ENCODE results near the gene NIN.

NIN gene

DNA sequence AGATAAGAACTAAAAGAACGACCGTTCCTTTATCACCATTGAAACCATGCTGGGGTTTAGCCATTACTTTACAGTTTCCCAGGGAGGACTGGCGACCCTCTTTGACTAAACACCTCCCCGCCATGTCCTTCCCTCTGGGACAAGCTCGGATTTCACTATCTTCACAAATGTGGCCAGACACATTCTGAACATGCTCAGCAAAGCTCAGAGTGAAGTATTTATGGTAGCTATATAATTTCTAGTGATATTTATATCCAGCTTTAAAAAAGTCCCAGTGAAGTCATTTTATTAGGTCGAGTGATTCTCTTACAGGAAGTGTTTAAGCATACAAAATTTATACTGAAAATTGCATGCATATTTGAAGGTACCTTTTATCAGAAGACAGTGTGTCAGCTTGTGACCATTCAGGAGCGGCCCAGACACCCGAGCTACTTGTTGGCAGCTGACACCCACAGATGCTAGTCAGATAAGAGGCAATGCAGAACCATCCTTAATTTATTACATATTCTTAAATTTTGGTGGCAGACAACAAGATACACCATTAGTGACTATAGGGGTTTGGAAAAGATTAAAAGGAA lies 36.8 kb downstream of the NIN start:
- no peak for TF ChIP-seq CTCF (IDR thresholded peaks at IDR 0.05)

GRCh38 chr14:50792634-50793068 lies 38.3 kb downstream of the NIN start:
- Histone ChIP-seq H3K27me3 (no peaks in the 10 kb centered on the region), H3K36me3 (peaks cover 67% of the 10 kb centered on the region), H3K27ac (no peak overlapping the region), H3K4me3 (ENCODE audit: low read depth in 1 of 2, low read length in 1 of 2) (no peak overlapping the region), H3K4me1 (ENCODE audit: control insufficient read depth in 1 of 2, insufficient read depth in 1 of 2, low read depth in 1 of 2, low read length in 1 of 2) (no peaks in the 10 kb centered on the region), H3K9me3 (no peaks in the 10 kb centered on the region)
- no peak for TF ChIP-seq CTCF (IDR thresholded peaks at IDR 0.05)

More for the DNA sequence above, 36.8 kb downstream of the NIN start:
- Histone ChIP-seq H3K27me3 (no peaks in the 10 kb centered on the region), H3K4me3 (ENCODE audit: low read depth in 1 of 2, low read length in 1 of 2) (no peak overlapping the region), H3K36me3 (peaks cover 67% of the 10 kb centered on the region), H3K27ac (no peak overlapping the region), H3K9me3 (no peaks in the 10 kb centered on the region), H3K4me1 (ENCODE audit: control insufficient read depth in 1 of 2, insufficient read depth in 1 of 2, low read depth in 1 of 2, low read length in 1 of 2) (no peaks in the 10 kb centered on the region)

GRCh38 chr14:50792051-50792477 lies 38.9 kb downstream of the NIN start:
- H3K27me3 ChIP-seq, result no peaks in the 10 kb centered on the region
- H3K4me3 ChIP-seq (ENCODE audit: low read depth in 1 of 2, low read length in 1 of 2), result no peak overlapping the region
- H3K9me3 ChIP-seq, result no peaks in the 10 kb centered on the region
- no peak overlapping the region for H3K27ac ChIP-seq
- TF ChIP-seq CTCF (IDR thresholded peaks at IDR 0.05), result no peak
- no peaks in the 10 kb centered on the region for H3K4me1 ChIP-seq (ENCODE audit: control insufficient read depth in 1 of 2, insufficient read depth in 1 of 2, low read depth in 1 of 2, low read length in 1 of 2)
- peaks cover 72% of the 10 kb centered on the region for H3K36me3 ChIP-seq

DNA sequence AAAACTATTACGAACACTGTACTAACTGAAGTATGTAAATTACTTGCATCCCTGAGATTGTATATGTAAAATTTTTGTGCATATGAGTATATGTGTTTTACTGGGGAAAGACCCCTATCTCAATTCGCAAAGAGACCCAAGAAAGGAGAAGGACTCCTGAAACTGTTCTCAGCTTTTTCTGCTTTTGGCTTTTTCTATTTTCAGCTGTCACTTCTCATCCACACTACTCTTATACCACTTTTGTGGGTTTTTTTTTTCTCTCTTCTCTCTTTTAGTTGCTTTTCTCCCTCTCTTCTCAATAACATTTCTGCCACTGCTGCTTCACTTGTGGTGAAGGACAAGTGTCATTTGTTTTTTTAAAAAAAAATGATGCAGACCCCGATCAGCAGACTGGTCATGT lies 39.8 kb downstream of the NIN start:
- no peak for TF ChIP-seq CTCF (IDR thresholded peaks at IDR 0.05)
- no peaks in the 10 kb centered on the region for H3K27me3 ChIP-seq
- H3K27ac ChIP-seq, result peak overlapping the region; percentile 3
- peaks cover 79% of the 10 kb centered on the region for H3K36me3 ChIP-seq
- no peaks in the 10 kb centered on the region for H3K4me1 ChIP-seq (ENCODE audit: control insufficient read depth in 1 of 2, insufficient read depth in 1 of 2, low read depth in 1 of 2, low read length in 1 of 2)
- H3K4me3 ChIP-seq (ENCODE audit: low read depth in 1 of 2, low read length in 1 of 2), result no peak overlapping the region
- no peaks in the 10 kb centered on the region for H3K9me3 ChIP-seq

- no peaks in the 10 kb centered on the region for H3K9me3 ChIP-seq
- TF ChIP-seq CTCF (IDR thresholded peaks at IDR 0.05), result no peak
- no peaks in the 10 kb centered on the region for H3K27me3 ChIP-seq
- H3K4me1 ChIP-seq (ENCODE audit: control insufficient read depth in 1 of 2, insufficient read depth in 1 of 2, low read depth in 1 of 2, low read length in 1 of 2), result peaks cover 6% of the 10 kb centered on the region in 2 experiments
- H3K4me3 ChIP-seq (ENCODE audit: low read depth in 1 of 2, low read length in 1 of 2), result no peak overlapping the region
- peaks cover 83% of the 10 kb centered on the region for H3K36me3 ChIP-seq
- peak overlapping the region; percentile 3 for H3K27ac ChIP-seq
These were observed 40.4 kb downstream of the NIN start for GRCh38 chr14:50790589-50790988.
